HG03045 (cell line): ENCODE measurements around the gene TP53AIP1.

ENCODE experiments used
- ATAC-seq: cut with Tn5 transposase; IDR thresholded peaks from one replicate; pipeline ENCODE4 v1.9.1; 2021; ENCODE audit warnings: mild to moderate bottlenecking, moderate library complexity; ENCODE audit not compliant: unreplicated experiment

The TP53AIP1 gene

GRCh38 chr11:128943428-128943976 is 831 bp upstream of the TP53AIP1 start:
- no peak for ATAC-seq

- ATAC-seq: no peak
Observed at GRCh38 chr11:128942272-128942612, 429 bp downstream of the TP53AIP1 start.

GRCh38 chr11:128941573-128942271 is 949 bp downstream of the TP53AIP1 start:
- ATAC-seq: no peak

- no peak for ATAC-seq
Observed at GRCh38 chr11:128941110-128941509, 1.6 kb downstream of the TP53AIP1 start.

GRCh38 chr11:128940603-128941002 is 2.1 kb downstream of the TP53AIP1 start:
- no peak for ATAC-seq

GRCh38 chr11:128940156-128940555 is 2.5 kb downstream of the TP53AIP1 start:
- ATAC-seq: no peak

GRCh38 chr11:128939591-128939990 is 3.1 kb downstream of the TP53AIP1 start:
- ATAC-seq: no peak

- ATAC-seq: no peak
Observed at GRCh38 chr11:128938156-128938885, 4.3 kb downstream of the TP53AIP1 start.

GRCh38 chr11:128937480-128937879 is 5.2 kb downstream of the TP53AIP1 start:
- no peak for ATAC-seq

GRCh38 chr11:128936606-128937251 is 5.9 kb downstream of the TP53AIP1 start:
- ATAC-seq: no peak

- no peak for ATAC-seq
Observed at GRCh38 chr11:128934926-128935325, 7.7 kb downstream of the TP53AIP1 start.

GRCh38 chr11:128934351-128934750 is 8.3 kb downstream of the TP53AIP1 start:
- ATAC-seq: no peak

GRCh38 chr11:128933481-128934178 is 9.0 kb downstream of the TP53AIP1 start:
- no peak for ATAC-seq

GRCh38 chr11:128931668-128932067 is 11.0 kb downstream of the TP53AIP1 start:
- ATAC-seq: no peak

- ATAC-seq: no peak
Observed at GRCh38 chr11:128931066-128931465, 11.6 kb downstream of the TP53AIP1 start.

- ATAC-seq: no peak
Observed at GRCh38 chr11:128929991-128930390, 12.7 kb downstream of the TP53AIP1 start.

GRCh38 chr11:128929468-128929867 is 13.2 kb downstream of the TP53AIP1 start:
- no peak for ATAC-seq

GRCh38 chr11:128928400-128928799 is 14.3 kb downstream of the TP53AIP1 start:
- ATAC-seq: peak; percentile 94

- ATAC-seq: no peak
Observed at GRCh38 chr11:128927683-128928336, 14.9 kb downstream of the TP53AIP1 start.

GRCh38 chr11:128927108-128927461 is 15.6 kb downstream of the TP53AIP1 start:
- no peak for ATAC-seq
